Measurements from ENCODE around the gene EPN1.

The EPN1 gene

DNA sequence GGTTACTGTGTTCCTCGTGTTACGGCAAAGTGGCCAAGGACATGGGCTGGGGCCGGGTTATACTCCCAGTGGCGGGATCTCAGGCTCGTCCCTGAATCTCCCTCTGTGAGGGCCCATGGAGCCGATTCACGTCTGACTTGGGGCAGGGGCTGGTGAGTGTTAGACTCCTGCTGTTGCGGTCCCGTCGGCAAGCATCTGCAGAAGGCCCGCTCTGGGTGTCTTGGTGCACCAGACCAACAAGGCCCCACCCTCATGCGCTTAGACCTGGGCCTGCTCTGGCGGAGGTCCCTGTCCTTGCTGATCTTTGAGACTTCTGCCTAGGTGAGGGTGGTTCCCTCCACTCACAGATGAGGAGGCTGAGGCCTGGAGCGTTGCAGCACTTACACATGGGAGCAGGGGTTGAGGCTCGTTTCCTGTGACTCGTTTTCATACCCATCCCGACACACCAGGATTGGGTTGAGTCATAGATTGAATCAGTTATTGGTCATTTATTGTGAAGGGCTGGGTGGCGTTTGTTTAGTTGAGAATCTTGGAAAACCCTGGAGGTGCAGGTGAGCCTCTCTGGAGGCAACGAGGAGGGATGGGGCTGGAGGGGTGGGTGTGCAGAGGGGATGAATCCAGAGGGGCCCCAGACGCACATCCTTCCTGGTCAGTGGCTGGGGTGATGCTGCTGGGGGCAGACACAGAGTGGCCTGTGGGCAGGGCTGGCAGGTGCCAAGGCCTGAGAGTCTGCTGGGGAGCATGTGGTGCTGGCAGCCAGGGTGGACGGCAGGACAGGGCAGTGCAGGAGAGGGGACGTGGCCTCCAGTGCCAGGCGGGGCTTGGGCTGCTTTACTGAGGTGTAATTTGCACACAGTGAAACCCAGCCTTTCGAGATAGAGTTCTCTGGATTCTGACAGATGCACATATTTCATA is 4.6 kb downstream of the EPN1 start:
- DNase-seq (ENCODE audit: low read depth), result no peak

DNA sequence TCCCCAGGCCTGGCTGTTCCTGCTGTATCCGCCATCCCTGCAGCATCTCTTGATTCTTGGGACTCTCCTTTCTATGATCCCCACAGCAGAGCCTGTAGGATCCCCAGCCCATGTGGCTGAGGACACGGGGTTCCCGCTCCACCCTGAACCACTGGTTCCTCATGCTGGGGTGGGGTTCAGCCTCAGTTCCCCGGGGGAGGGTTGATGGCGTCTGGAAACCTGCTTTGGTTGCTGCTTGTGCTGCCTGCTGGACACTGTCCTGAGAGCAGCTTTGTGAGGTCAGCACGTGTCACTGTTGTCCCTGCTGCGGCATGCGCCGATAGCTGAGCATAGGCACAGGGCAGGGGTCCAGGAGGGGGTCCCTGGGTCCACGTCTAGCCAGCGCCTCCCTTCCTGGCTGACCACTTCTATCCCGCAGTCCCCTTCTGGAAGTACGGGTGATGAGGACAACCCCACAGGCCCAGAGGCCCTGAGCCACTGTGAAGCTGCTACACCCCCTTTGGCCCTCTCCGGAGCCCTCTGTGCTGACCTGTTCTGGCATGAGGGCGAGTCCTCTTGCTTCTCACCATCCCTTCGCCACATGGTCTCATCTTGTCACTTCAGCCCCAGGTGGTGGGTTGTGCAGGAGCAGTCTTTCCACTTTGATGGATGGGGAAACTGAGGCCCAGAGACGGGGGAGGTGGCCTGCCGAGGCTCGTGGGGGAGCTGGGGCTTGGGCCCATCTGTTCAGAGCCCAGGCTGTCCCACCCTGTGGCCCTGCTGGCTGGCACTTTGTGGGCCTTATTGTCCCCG is 5.5 kb downstream of the EPN1 start:
- no peak for DNase-seq (ENCODE audit: low read depth)

DNA sequence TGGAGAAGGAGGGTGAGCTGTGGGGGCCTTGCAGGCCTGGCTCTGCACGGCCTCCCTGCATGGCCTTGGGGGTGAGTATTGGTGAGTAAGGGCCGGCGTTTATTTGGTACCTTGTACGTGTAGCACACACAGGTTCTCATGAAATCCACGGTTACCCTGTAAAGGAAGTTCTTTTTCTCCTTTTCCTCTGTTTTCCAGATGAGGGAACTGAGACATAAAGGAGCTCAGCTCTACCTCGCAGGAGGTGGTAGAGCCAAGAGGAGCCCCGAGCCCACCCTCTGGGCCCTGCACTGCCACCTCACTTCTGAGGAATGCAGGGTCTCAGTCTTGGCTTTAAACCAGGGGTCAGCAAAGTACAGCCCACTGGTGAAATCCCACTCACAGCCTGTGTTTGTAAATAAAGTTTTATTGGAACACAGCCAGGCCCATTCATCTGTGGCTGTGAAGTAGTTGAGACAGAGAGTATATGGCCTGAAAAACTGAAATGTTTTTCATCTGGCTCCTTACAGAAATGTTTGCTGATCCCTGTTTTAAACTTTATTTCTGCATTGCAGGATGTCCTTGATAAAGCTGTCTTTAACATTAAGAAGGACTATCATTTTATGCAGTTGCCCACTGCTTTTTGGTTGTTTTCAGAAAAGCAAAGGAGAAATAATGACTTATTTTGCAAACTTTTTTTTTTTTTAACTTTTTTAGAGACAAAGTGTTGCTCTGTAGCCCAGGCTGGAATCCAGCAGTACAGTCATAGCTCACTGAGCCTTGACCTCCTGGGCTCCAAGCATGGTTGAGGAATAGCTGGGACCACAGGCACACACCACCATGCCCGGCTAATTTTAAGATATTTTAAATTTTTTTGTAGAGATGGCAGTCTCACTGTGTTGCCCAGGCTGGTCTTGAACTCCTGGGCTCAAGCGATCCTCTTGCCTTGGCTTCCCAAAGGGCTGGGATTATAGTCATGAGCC is 6.4 kb downstream of the EPN1 start:
- no peak for DNase-seq (ENCODE audit: low read depth)

DNA sequence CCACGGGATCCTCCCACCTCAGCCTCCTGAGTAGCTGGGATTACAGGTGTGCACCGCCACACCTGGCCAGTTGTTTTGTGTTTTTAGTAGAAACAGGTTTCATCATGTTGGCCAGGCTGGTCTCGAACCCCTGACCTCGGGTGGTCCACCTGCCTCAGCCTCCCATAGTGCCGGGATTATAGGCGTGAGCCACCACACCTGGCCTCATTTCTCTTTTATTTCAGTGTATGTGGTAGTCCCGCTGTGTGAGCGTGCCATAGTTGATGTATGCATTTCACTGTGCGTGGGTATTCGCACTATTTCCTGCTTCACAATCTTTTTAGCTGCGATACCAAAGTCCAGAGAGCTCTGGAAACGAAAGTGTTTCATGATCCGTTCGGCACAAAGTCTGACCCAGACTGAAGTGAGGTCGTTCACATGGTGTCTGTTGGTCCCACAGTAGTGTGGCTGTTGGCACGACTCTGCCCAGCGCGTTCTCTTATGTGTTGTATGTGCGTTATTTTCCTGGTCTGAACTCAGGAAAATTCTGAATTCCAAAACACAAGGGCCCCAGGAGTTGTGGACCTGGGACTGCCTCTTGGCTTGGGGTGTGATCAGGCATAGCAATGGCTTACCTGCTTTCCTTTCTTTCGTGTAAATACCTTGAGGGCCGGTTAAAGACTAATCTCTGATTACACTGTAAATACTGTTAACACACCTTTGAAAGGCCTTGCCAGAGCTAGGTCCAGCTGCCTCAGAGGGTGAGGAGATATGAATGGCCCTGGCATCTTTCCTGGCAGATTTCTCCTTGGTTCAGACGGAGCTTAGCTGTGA is 8.6 kb downstream of the EPN1 start:
- no peak for DNase-seq (ENCODE audit: low read depth)

DNA sequence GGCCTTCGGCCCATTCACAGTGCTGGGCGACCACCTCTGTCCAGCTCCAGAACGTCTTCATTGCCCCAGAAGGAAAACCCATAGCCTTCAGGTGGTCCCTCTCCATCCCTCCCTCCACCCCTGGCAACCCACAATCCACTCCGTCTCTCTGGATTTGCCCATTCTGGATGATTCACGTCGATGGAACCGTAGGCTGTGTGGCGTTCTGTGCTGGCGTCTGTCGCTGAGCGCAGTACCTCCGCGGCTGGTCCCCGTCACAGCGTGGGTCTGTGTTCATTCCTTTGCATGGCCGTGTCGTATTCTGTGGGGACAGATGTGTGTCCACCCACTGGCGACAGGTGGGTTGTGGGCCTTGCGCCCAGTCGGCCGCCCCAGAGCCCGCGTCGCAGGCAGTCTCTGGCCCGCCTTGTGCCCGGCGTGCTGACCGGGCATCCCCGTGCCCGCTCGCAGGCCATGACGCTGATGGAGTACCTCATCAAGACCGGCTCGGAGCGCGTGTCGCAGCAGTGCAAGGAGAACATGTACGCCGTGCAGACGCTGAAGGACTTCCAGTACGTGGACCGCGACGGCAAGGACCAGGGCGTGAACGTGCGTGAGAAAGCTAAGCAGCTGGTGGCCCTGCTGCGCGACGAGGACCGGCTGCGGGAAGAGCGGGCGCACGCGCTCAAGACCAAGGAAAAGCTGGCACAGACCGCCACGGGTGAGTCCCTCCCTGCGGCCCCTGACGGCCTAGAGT is 10.1 kb downstream of the EPN1 start:
- no peak for DNase-seq (ENCODE audit: low read depth)

DNA sequence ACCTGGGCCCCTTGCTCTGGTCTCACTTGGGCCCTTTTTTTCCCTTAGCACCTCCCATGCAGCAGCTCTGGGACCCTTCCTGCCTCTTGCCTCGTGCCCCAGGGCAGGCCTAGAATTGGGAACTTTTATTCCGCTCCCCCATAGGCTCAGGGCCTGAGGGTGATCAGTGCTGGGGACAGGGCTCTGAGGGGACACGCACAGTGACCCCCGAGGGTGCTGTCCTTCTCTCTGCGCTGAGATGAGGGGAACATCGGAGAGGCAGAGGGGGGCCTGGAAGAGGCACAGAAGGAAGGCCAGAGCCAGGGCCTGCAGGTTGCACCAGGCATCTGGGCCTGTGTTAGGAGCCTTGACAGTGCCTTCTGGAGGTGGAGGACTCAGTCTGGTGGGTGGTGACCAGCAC is 10.8 kb downstream of the EPN1 start:
- no peak for DNase-seq (ENCODE audit: low read depth)

DNA sequence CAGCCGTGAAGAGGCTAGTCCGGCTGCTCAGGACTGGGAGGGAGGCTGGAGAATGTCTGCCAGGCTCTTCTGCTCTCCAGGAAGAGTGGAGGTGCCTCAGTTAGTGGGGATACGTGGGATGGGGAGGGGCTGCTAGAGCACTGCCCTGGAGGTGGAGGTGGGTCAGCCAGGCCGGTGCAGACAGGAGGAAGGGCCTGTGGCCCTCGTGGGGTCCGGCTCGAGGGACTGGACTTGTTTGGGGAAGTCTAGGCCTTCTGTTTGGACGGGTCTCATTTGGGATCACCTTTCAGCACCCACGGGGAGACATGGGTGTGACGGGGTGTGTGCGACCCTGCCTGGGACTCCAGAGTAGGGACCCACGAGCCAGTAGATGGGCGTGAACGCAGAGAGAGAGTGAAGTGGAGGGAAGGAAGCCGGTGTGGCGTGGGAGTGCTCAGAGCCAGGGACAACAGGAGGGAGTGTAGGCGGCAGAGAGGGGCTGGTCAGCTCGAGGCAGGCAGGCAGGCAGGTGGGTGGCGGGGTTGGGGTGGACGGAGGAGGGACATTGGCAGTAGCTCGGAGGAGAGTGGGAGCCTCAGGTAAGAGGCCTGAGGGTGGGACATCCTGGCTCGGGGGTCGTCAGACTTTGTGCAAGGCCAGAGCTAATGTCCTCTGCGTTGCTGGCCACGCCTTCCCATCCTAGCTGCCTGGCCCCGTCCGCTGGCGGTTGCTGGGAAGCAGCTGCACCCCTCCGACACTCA is 11.5 kb downstream of the EPN1 start:
- no peak for DNase-seq (ENCODE audit: low read depth)

DNA sequence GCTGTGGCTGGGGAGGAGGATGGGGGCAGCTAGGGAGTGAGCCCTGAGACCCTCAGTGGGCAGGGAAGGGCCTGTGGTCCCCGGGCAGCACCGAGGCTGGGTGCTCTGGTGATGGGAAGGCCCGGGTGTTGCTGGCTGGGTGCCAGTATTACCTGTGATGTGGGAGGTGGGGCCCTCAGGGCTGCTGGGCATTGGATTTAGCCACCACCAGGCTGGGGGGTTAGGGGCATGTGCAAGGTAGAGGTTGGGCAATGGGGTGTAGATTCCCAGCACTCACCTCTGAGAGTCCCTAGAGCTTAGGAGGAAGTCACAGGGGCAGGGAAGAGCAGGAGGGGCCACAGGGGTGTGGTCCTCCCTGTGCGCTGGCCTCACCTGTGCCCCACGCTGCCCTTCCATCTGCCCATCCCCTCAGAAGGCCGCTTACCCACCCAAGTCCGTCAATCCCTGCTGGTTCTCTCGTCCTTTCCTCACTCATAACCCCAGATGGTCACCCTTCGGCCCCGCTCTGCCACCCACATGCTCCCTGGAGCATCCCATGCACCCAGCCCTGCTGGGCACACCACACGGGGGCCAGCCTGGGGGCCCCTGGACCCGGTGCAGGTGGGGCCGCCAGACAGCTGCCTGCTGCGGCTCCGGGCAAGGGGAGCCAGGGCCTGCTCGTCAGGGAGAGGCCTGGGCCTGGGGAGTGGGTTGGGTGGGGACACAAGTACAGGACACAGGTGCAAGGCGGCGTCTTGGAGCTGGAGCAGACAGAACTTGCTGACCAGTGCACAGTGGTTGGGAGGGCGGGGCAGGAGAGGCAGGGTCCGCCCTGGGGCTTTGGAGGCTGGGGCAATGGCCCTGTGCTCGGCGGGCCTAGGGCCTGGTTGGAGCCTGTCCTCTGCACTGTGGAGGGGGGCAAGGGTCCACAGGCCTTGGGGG is 12.5 kb downstream of the EPN1 start:
- DNase-seq (ENCODE audit: low read depth), result no peak

DNA sequence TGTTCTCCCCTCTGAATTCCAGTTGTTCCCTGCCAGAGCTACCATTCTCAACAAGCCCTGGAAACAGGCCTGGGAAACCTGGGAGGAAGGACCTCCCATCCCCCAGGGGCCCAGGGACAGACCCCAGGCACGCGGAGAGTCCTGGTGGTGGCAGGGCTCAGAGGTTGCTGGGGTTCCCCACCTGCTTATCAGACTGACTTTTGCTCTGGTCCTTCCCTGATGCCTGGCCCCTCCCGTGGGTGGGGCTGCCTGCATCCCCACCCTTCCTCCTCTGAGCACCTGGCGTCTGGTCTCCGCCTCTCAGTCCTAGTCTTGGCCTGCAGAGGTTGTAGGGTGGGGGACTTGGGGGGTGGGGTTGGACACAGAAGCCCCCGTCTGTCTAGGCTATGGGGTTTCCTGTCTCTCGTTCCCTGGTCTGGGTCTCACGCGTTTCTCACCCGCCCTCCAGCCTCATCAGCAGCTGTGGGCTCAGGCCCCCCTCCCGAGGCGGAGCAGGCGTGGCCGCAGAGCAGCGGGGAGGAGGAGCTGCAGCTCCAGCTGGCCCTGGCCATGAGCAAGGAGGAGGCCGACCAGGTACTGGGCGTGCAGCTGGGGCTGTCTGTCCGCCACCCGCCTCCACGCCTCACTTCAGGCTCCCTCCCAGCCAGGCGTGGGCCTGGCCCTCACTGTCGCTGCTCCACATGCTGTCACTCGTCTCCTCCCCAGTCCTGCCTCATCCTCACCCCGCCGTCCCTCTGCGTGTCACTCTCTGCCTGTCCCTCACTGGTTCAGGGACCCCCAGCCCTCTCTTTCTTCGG is 13.6 kb downstream of the EPN1 start:
- no peak for DNase-seq (ENCODE audit: low read depth)

DNA sequence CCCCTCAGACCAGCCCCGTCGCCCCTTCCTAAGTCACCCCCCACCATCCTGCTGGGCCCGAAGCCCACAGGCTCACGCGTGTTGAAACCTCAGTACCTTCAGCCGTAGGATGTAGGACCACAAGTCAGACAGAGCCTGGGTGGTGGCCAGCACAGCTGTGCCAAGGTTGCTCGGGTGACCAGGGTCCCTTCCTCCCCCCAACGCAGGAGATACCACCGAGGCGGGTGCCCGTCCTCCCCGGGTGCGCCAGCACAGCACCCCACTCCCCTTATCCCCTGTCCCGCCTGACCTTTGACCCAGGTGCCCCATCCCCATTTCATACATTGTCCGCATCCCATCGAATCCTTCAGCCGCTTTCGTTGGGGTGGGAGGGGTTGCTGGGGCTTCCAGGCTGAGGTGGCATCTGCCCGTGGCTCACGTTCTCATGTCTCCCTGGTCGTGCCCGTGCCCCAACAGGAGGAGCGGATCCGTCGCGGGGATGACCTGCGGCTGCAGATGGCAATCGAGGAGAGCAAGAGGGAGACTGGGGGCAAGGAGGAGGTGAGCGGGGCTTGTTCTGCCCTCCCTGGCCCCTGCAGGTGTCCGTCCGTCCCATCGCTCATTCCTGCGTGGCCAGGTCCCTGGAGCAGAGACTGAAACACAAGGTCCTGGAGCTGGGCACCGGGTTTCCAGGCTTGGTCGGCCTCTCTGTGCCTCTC is 14.5 kb downstream of the EPN1 start:
- no peak for DNase-seq (ENCODE audit: low read depth)

DNA sequence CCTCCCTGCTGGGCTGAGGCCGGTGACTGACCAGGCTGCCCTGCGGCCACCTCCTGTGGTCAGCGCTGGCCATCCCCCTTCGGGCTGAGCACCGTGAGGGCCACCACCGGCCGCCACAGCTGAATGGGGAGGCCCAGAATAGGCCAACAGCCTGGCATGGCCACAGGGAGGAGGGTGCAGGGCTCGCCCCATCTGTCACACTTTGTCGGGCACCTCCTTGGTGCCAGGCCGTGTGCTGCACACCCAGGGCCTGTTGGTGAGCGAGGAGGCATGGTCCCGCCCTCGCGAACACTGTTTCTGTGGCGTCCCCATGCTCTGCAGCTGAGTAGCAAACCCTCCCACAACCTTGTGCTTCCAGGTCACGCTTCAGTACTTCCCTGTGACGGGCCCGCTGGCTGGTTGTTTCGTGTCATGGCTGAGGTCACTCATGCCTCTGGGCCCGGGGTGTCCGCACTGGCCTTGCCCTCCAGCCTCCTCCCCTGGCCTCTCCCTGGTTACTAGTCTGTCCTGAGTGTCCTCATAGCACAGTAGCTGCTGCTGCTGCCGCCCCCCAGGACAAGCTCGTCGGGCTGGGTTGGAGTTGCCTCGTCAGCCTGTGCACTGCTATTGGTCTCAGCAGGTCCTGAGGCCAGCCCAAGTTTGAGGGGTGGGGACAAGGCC is 15.2 kb downstream of the EPN1 start:
- DNase-seq (ENCODE audit: low read depth), result no peak

DNA sequence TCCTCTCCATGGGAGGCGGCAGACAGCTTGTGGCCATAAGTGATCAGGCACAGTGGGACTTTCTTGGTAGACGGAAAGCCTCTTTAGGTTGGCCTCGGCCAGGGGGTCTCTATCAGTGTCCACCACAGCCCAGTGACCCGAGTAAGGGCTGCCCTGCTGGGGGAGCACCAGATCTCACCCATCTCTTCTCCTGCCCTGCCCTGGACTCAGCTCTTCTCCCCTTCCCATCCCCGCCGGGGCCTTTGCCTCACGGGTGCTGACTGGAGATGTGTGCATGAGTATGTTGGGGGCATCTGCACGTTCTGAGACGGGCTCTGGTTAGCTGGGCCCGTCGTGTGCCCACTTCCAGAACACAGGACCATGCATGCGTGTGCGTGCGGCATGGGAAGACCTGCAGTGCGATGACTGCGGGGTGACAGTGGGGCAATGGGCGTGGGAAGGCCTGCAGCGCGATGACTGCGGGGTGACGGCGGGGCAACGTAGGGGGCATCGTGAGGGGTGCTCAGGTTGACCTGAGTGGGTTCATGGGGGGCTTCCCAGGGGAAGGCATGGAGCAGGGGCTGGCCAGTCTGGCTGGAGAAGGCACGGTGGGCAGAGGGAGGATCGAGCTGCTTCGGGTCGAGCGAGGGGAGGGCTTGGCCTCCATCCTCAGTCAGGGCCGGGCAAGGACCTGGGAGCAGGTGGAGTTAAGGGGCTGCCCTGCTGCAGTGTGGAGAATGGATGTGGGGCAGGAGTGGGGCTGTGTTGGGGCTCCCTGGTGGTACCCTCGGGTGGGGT is 15.9 kb downstream of the EPN1 start:
- no peak for DNase-seq (ENCODE audit: low read depth)

DNA sequence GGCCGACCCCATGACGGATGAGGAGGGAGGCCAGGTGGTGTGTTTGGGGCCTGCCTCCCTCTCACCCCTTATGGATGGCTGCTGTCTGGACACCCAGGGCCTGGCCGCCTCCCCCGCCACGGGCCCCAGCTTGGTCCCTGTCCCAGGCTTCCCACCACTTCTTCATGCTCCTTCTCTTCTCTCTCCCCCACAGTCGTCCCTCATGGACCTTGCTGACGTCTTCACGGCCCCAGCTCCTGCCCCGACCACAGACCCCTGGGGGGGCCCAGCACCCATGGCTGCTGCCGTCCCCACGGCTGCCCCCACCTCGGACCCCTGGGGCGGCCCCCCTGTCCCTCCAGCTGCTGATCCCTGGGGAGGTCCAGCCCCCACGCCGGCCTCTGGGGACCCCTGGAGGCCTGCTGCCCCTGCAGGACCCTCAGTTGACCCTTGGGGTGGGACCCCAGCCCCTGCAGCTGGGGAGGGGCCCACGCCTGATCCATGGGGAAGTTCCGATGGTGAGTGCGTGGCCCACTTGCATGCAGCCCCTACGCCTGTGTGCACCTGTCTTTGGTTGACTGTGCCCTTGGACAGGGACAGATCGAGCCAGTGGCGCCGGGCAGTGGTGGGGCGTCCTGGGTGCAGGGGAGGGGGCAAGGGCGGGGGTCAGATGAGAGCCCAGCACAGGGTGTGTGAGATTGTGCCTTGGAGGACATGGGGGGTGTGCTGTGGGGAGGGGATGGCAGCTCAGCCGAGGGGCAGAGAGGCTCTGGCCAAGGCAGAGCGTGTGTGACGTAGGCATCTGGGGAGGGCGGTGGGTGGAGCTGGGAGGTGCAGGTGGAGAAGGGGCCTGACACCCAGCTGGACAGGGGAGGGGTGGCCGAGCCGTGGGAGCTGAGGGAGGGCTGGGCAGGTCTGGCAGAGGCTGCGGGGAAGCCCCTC is 16.8 kb downstream of the EPN1 start:
- no peak for DNase-seq (ENCODE audit: low read depth)

DNA sequence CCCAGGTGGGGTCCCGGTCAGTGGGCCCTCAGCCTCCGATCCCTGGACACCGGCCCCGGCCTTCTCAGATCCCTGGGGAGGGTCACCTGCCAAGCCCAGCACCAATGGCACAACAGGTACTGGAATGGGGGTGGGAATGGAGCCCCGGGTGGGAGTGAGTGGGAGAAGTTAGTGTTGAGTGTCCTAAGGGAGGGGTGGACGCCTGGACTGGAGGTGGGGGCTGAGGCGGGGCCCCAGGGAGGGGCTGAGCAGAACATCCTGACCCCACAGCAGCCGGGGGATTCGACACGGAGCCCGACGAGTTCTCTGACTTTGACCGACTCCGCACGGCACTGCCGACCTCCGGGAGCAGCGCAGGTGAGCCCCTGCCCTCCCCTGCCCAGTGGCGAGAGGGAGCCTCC is 17.7 kb downstream of the EPN1 start:
- DNase-seq (ENCODE audit: low read depth), result no peak
